RWPE1 (cell line): ENCODE measurements around the gene RECQL5.
A peak's percentile ranks its signal among the peaks of the same experiment; 100 is the strongest.

Experiments
- CTCF ChIA-PET: fragments of 350-600 bp; sonication (Branson Sonifier 250); formaldehyde crosslinking; extraction: SDS; loops from one replicate; lab custom pipeline; 2021; lab: Yijun Ruan, JAX
- POLR2A ChIA-PET: fragments of 400-600 bp; formaldehyde crosslinking; extraction: SDS; loops from one replicate; lab custom pipeline; 2020; ENCODE audit warnings: antibody characterized with exemption; ENCODE audit not compliant: low non-redundant PET; lab: Yijun Ruan, JAX
- DNase-seq: peaks from one replicate; pipeline ENCODE4 v3.0.0; 2012; ENCODE audit warnings: low spot score
- H3K27ac ChIP-seq: fragments of 450-650 bp; 2 replicates; pipeline ENCODE4 v1.5.1; 2017
- TF ChIP-seq, protein P1 (sequence below): fragments of 450-650 bp; conservative IDR thresholded peaks from 2 replicates; pipeline ENCODE4 v1.5.1; 2017; ENCODE audit warnings: low read depth, mild to moderate bottlenecking

The RECQL5 gene

DNA sequence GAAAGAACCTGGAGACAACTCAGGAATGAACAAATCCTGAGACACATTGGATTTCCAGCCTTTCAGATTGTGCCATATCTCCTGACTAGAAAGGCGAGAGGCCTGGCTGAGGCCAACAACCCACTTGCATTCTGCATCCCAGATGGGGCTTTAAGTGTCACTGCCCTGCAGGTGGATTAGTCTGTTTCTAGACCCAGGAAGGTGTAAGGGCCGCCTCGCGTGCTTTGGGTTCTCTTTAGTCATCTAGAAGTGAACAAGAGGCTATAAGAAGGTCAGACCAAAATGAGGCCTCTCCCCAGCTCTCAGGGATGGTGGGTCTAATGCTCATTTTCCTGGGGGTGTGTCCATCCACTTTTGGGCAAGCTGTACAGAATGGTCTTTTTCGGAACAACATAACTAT, 5.1 kb upstream of the RECQL5 start:
- CTCF ChIA-PET, result interaction anchor here (0.6 kb wide), 2 partner anchors 17 to 388 kb away, joined by 3 to 8 read pairs; no protein-coding TSS in a partner anchor
- H3K27ac ChIP-seq, result no peak overlapping the region
- no peak for DNase-seq
- TF ChIP-seq, protein P1, sequence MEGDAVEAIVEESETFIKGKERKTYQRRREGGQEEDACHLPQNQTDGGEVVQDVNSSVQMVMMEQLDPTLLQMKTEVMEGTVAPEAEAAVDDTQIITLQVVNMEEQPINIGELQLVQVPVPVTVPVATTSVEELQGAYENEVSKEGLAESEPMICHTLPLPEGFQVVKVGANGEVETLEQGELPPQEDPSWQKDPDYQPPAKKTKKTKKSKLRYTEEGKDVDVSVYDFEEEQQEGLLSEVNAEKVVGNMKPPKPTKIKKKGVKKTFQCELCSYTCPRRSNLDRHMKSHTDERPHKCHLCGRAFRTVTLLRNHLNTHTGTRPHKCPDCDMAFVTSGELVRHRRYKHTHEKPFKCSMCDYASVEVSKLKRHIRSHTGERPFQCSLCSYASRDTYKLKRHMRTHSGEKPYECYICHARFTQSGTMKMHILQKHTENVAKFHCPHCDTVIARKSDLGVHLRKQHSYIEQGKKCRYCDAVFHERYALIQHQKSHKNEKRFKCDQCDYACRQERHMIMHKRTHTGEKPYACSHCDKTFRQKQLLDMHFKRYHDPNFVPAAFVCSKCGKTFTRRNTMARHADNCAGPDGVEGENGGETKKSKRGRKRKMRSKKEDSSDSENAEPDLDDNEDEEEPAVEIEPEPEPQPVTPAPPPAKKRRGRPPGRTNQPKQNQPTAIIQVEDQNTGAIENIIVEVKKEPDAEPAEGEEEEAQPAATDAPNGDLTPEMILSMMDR, result no peak
- POLR2A ChIA-PET, result no interaction called here

DNA sequence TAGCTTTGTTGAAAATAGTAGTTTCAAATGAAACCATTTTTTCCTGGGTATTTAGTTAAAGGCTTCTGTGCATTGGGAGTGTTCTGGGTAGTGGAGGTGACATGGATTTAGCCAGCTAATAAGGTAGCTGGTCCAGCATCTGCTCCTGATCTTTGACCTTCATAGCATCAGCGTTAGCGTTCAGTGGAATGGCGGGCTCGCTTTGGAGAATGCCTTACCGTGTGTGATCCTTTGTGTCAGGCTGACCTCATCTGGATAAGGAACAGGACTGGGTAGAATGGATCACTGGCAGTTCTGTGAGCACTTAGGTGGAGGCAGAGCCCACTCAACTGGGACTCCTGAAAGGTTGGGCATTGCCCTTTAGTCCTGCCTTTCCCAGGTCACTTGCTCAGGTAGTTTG, 3.9 kb upstream of the RECQL5 start:
- DNase-seq, result no peak
- TF ChIP-seq, protein P1, result no peak
- CTCF ChIA-PET, result interaction anchor here (1.2 kb wide), 1 partner anchor 77 kb away, joined by 6 read pairs; no protein-coding TSS in a partner anchor
- no peak overlapping the region for H3K27ac ChIP-seq
- POLR2A ChIA-PET, result no interaction called here

DNA sequence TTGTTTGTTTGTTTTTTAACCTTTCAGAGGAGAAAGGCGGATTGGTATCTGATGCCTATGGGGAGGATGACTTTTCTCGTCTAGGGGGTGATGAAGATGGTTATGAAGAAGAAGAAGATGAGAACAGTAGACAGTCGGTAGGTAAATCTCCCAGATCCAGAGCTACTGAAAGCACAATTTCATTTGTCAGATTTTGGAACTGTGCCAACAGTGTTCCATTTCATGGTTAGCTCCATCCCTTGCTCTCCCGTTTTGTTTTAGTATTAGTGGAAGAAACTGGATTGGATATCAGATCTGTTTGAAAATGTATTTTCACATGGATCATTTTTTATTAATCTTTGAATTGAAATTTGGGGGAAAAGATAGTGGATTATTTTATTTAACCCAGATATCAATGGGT, 1.5 kb upstream of the RECQL5 start:
- no peak overlapping the region for H3K27ac ChIP-seq
- TF ChIP-seq, protein P1, result no peak
- DNase-seq, result no peak
- ChIA-PET CTCF (interaction anchor here (1.5 kb wide), 1 partner anchor 79 kb away, joined by 9 read pairs; no protein-coding TSS in a partner anchor), POLR2A (interaction anchor here (0.6 kb wide), 1 partner anchor 158 kb away, joined by 3 read pairs; no protein-coding TSS in a partner anchor)

GRCh38 chr17:75667825-75668224, 871 bp upstream of the RECQL5 start:
- DNase-seq, result no peak
- ChIA-PET POLR2A (no interaction called here), CTCF (interaction anchor here (1.2 to 1.5 kb wide), 2 partner anchors 14 to 80 kb away, joined by 3 to 9 read pairs; no protein-coding TSS in a partner anchor)
- H3K27ac ChIP-seq, result peak overlapping the region; percentile 75; the same call in 1 of the 2 replicates
- TF ChIP-seq, protein P1, result no peak

- POLR2A ChIA-PET, result interaction anchor here (0.6 kb wide), 1 partner anchor 9 kb away, joined by 3 read pairs; no protein-coding TSS in a partner anchor
- CTCF ChIA-PET, result interaction anchor here (0.8 kb wide), 1 partner anchor 21 kb away, joined by 10 read pairs; no protein-coding TSS in a partner anchor
- TF ChIP-seq, protein P1, result no peak
Measured at GRCh38 chr17:75665981-75666380, 973 bp downstream of the RECQL5 start.

DNA sequence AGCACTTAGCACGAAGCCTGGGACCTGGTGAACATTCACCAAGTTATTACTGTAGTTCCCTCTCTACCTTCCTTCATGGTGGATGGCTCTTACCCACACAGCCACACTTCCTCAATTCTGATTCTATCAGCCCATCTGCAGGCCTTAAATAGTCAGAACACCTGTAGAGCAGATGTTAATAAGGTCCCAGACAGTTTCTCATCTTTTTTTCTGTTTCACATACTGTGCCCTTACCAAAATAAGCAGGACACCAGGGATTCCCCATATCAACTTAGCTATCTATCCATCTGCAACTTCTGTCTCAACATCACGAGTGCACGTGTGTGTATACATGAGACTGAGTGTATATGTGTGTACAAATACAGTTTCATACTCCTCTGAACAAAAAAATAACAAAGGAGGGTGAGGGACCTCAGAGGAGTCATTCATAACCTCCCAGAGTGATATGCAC, 2.8 kb downstream of the RECQL5 start:
- TF ChIP-seq, protein P1, result no peak
- ChIA-PET CTCF (no interaction called here), POLR2A (no interaction called here)
- H3K27ac ChIP-seq, result no peak overlapping the region
- no peak for DNase-seq

More at GRCh38 chr17:75665981-75666380, 973 bp downstream of the RECQL5 start:
- H3K27ac ChIP-seq, result no peak overlapping the region
- no peak for DNase-seq
